ELR (cell line): ENCODE data around the gene NFAM1.

Experiments used
- DNase-seq: peaks from one replicate; pipeline ENCODE4 v3.0.0-alpha.2; 2015; ENCODE audit warnings: low read depth

Gene NFAM1

GRCh38 chr22:42334875-42335512 lies 97.2 kb downstream of the NFAM1 start:
- DNase-seq = no peak

GRCh38 chr22:42333544-42333943 lies 98.7 kb downstream of the NFAM1 start:
- DNase-seq = no peak

GRCh38 chr22:42332089-42332488 lies 100.1 kb downstream of the NFAM1 start:
- DNase-seq = no peak

GRCh38 chr22:42331014-42331413 lies 101.2 kb downstream of the NFAM1 start:
- no peak for DNase-seq
